ENCODE data around the gene CTSO.
"Not testable (repeated sequence)": the region's sequence is repeated elsewhere in the genome, so short reads cannot be mapped to it uniquely, and the experiment has no call there.

Gene CTSO

GRCh38 chr4:155904331-155904730, 49.3 kb downstream of the CTSO start:
- DNase-seq = no peak

- no peak for DNase-seq
These were observed 50.2 kb downstream of the CTSO start, which contains the start of gene TDO2 for GRCh38 chr4:155903453-155903852. Gene TDO2, plus strand, starts transcription at chr4:155903696. Its CDS starts 63 bp downstream, at chr4:155903759.

- DNase-seq = no peak
These were observed 52.7 kb downstream of the CTSO start for GRCh38 chr4:155901013-155901412.

- no peak for DNase-seq
These were observed 53.3 kb downstream of the CTSO start for GRCh38 chr4:155900381-155900780.

GRCh38 chr4:155899891-155900290, 53.8 kb downstream of the CTSO start:
- no peak for DNase-seq

GRCh38 chr4:155898371-155898770, 55.3 kb downstream of the CTSO start:
- not testable (repeated sequence) for DNase-seq

- DNase-seq = no peak
These were observed 62.6 kb downstream of the CTSO start for GRCh38 chr4:155891058-155891457.

GRCh38 chr4:155889946-155890345, 63.7 kb downstream of the CTSO start:
- no peak for DNase-seq

GRCh38 chr4:155889031-155889793, 64.5 kb downstream of the CTSO start:
- DNase-seq = no peak

- no peak for DNase-seq
These were observed 65.7 kb downstream of the CTSO start for GRCh38 chr4:155887847-155888570.

GRCh38 chr4:155887045-155887444, 66.6 kb downstream of the CTSO start:
- DNase-seq = no peak

GRCh38 chr4:155885666-155886065, 68.0 kb downstream of the CTSO start:
- no peak for DNase-seq

- no peak for DNase-seq
These were observed 69.8 kb downstream of the CTSO start for GRCh38 chr4:155883895-155884294.

GRCh38 chr4:155881555-155881954, 72.1 kb downstream of the CTSO start:
- no peak for DNase-seq

- DNase-seq = no peak
These were observed 73.9 kb downstream of the CTSO start for GRCh38 chr4:155879767-155880166.

GRCh38 chr4:155878611-155879010, 75.1 kb downstream of the CTSO start:
- no peak for DNase-seq

GRCh38 chr4:155877971-155878370, 75.7 kb downstream of the CTSO start:
- no peak for DNase-seq

GRCh38 chr4:155875878-155876277, 77.8 kb downstream of the CTSO start:
- no peak for DNase-seq
